Loucy (cell line): ENCODE results near the gene KLHDC8A.

Source experiments
- H2AFZ ChIP-seq: fragments of 200-600 bp; sonication (generic); 2 replicates; pipeline ENCODE4 v1.6.0; 2016; ENCODE audit warnings: antibody characterized with exemption, mild to moderate bottlenecking, low read length, moderate library complexity
- H3F3A ChIP-seq: fragments of 200-600 bp; 2 replicates; pipeline ENCODE4 v1.6.0; 2016; ENCODE audit warnings: antibody characterized with exemption, low read depth, mild to moderate bottlenecking
- H3K27me3 ChIP-seq: fragments of 200-600 bp; sonication (generic); 2 replicates; pipeline ENCODE4 v1.6.1; 2014; ENCODE audit warnings: low read length, mild to moderate bottlenecking; ENCODE audit not compliant: insufficient read depth, poor library complexity, severe bottlenecking
- H3K36me3 ChIP-seq: fragments of 200-600 bp; sonication (generic); 2 replicates; pipeline ENCODE4 v1.6.1; 2016; ENCODE audit warnings: low read length; ENCODE audit not compliant: insufficient read depth
- H3K4me1 ChIP-seq: fragments of 200-600 bp; sonication (generic); 2 replicates; pipeline ENCODE4 v1.5.1; 2014; ENCODE audit warnings: low read length, mild to moderate bottlenecking; ENCODE audit not compliant: insufficient read depth, poor library complexity, severe bottlenecking
- H3K4me2 ChIP-seq: fragments of 200-600 bp; sonication (generic); 2 replicates; pipeline ENCODE4 v1.6.0; 2014; ENCODE audit warnings: antibody characterized with exemption, low read length, low read depth, mild to moderate bottlenecking; ENCODE audit not compliant: poor library complexity, severe bottlenecking
- H3K4me3 ChIP-seq: fragments of 200-600 bp; sonication (generic); 2 replicates; pipeline ENCODE4 v1.5.1; 2014; ENCODE audit warnings: low read length, mild to moderate bottlenecking, mixed read lengths; ENCODE audit not compliant: poor library complexity, severe bottlenecking
- H3K79me2 ChIP-seq: fragments of 200-600 bp; sonication (generic); 2 replicates; pipeline ENCODE4 v1.6.1; 2014; ENCODE audit warnings: low read length; ENCODE audit not compliant: insufficient read depth
- H3K9ac ChIP-seq: fragments of 200-600 bp; sonication (generic); 2 replicates; pipeline ENCODE4 v1.6.0; 2014; ENCODE audit warnings: mild to moderate bottlenecking, low read depth, low read length, moderate library complexity; ENCODE audit not compliant: poor library complexity, severe bottlenecking
- H3K9me2 ChIP-seq: fragments of 200-600 bp; sonication (generic); replicated peaks from 2 replicates; pipeline ENCODE4 v1.6.1; 2016; ENCODE audit warnings: low read depth, low read length, mixed read lengths
- H3K9me3 ChIP-seq: fragments of 200-600 bp; sonication (generic); 2 replicates; pipeline ENCODE4 v1.6.1; 2014; ENCODE audit warnings: mild to moderate bottlenecking, antibody characterized with exemption, low read length, low read depth; ENCODE audit not compliant: insufficient read depth
- H4K20me1 ChIP-seq: fragments of 200-600 bp; sonication (generic); 2 replicates; pipeline ENCODE4 v1.6.0; 2014; ENCODE audit warnings: antibody characterized with exemption, low read length, mild to moderate bottlenecking; ENCODE audit not compliant: insufficient read depth, poor library complexity, severe bottlenecking
- CTCF ChIP-seq: fragments of 200-600 bp; sonication (generic); conservative IDR thresholded peaks from 2 replicates; pipeline ENCODE4 v1.5.1; 2014; ENCODE audit warnings: mild to moderate bottlenecking, antibody characterized with exemption, low read length
- EZH2phosphoT487 ChIP-seq: fragments of 200-600 bp; IDR thresholded peaks from 2 replicates; pipeline ENCODE4 v1.6.1; 2018; ENCODE audit warnings: antibody characterized with exemption, mild to moderate bottlenecking, moderate library complexity, borderline replicate concordance

KLHDC8A gene

GRCh38 chr1:205374210-205375078 lies 17.7 kb upstream of the KLHDC8A start:
- Histone ChIP-seq H3K4me3 (no peak overlapping the region), H3K9me3 (no peaks in the 10 kb centered on the region), H3K79me2 (no peaks in the 10 kb centered on the region), H3K4me1 (peaks cover 6% of the 10 kb centered on the region), H3K9ac (no peak overlapping the region), H3F3A (no peaks in the 10 kb centered on the region), H3K36me3 (no peaks in the 10 kb centered on the region), H2AFZ (no peak overlapping the region), H3K4me2 (no peak overlapping the region), H4K20me1 (no peaks in the 10 kb centered on the region), H3K27me3 (no peaks in the 10 kb centered on the region), H3K9me2 (no peaks in the 10 kb centered on the region)
- TF ChIP-seq CTCF (no peak), EZH2phosphoT487 (no peak)

GRCh38 chr1:205373798-205374175 lies 17.1 kb upstream of the KLHDC8A start:
- Histone ChIP-seq H2AFZ (no peak overlapping the region), H3K9me2 (no peaks in the 10 kb centered on the region), H3K27me3 (no peaks in the 10 kb centered on the region), H3K4me1 (peaks cover 6% of the 10 kb centered on the region), H3K36me3 (no peaks in the 10 kb centered on the region), H3K4me3 (no peak overlapping the region), H4K20me1 (no peaks in the 10 kb centered on the region), H3K79me2 (no peaks in the 10 kb centered on the region), H3K9ac (no peak overlapping the region), H3K9me3 (no peaks in the 10 kb centered on the region), H3K4me2 (no peak overlapping the region), H3F3A (no peaks in the 10 kb centered on the region)
- no peak for TF ChIP-seq EZH2phosphoT487
- TF ChIP-seq CTCF: no peak

- Histone ChIP-seq H3K4me3 (no peak overlapping the region), H3K9ac (no peak overlapping the region), H3K9me2 (no peaks in the 10 kb centered on the region), H3K79me2 (no peaks in the 10 kb centered on the region), H3K9me3 (no peaks in the 10 kb centered on the region), H3K4me2 (no peak overlapping the region), H3K27me3 (no peaks in the 10 kb centered on the region), H4K20me1 (no peaks in the 10 kb centered on the region), H3F3A (no peaks in the 10 kb centered on the region), H3K4me1 (peaks cover 6% of the 10 kb centered on the region), H2AFZ (no peak overlapping the region), H3K36me3 (no peaks in the 10 kb centered on the region)
- no peak for TF ChIP-seq CTCF
- no peak for TF ChIP-seq EZH2phosphoT487
Measured at GRCh38 chr1:205373022-205373797, 16.5 kb upstream of the KLHDC8A start.
